Esophagus squamous epithelium (tissue), 5 donors: ENCODE data around the gene GALNS. TPM values are rescaled to one million over a fixed set of nuclear protein-coding genes. Genes with fewer than 3 reads are reported as not detected.
A peak's percentile ranks its signal among the peaks of the same experiment; 100 is the strongest.

Experiments
- DNase-seq: peaks from one replicate; lab custom pipeline; 2025; lab: John Stamatoyannopoulos, UW
- H3K27ac ChIP-seq, 4 donors: fragments of 200-600 bp; sonication (generic); one replicate each; pipeline ENCODE4 v1.5.1; 2016 to 2019; ENCODE audit warnings: mild to moderate bottlenecking in 1 of 4
- H3K27me3 ChIP-seq, 4 donors: fragments of 200-600 bp; sonication (generic); 1 replicate in 3 of 4; 2 replicates in 1 of 4; pipeline versions ENCODE4 v1.5.1 to v1.6.0; 2017 to 2021; ENCODE audit warnings: antibody characterized with exemption in 1 of 4
- H3K36me3 ChIP-seq, 3 donors: fragments of 200-600 bp; sonication (generic); one replicate each; pipeline ENCODE4 v1.5.1; 2016 to 2019
- H3K4me1 ChIP-seq, 3 donors: fragments of 200-600 bp; sonication (generic); one replicate each; pipeline ENCODE4 v1.5.1; 2017 to 2019
- H3K4me3 ChIP-seq, 4 donors: fragments of 200-600 bp; sonication (generic); 1 replicate in 3 of 4; 2 replicates in 1 of 4; pipeline ENCODE4 v1.5.1; 2016 to 2019; ENCODE audit warnings: mild to moderate bottlenecking in 2 of 4, moderate library complexity in 1 of 4
- H3K9me3 ChIP-seq, 3 donors: fragments of 200-600 bp; sonication (generic); one replicate each; pipeline ENCODE4 v1.5.1; 2016 to 2019
- CTCF ChIP-seq, 6 experiments: fragments of 450-650 bp in 4 of 6; fragments of 200-600 bp in 2 of 6; sonication (generic) in 2 of 6; IDR thresholded peaks; one replicate each; pipeline ENCODE4 v1.5.1; 2016 to 2019; ENCODE audit warnings: antibody characterized with exemption in 6 of 6, mild to moderate bottlenecking in 4 of 6, moderate library complexity in 4 of 6
- POLR2A ChIP-seq, 4 donors: fragments of 450-650 bp; IDR thresholded peaks; one replicate each; pipeline ENCODE4 v1.6.1; 2017; ENCODE audit warnings: antibody characterized with exemption in 4 of 4, mild to moderate bottlenecking in 4 of 4, moderate library complexity in 3 of 4
- WGBS, 2 donors: methylation state at CpG; one replicate each; pipeline ENCODE4 v1.1.5; 2018; 5-methylcytosine and 5-hydroxymethylcytosine counted together
- intact Hi-C: fragments of 100-400 bp; cut with DNase I; formaldehyde crosslinking; loops from one replicate; pipeline ENCODE4 v1.15.0; 2022
- total RNA-seq, 4 donors: library from RNA; depleted of rRNA; stranded (reverse); fragments of >200 nt; gene quantifications; one replicate each; pipeline ENCODE4 v1.1.0, GENCODE V29; 2016
- donor health status: DM: yes; HTN: yes; CAD: no.

The GALNS gene
- total RNA-seq, 4 donors from 2014 or later = 9.5 to 24.2 (median 20.5) TPM

- no peak overlapping the region for H3K4me3 ChIP-seq
- no peak for DNase-seq
- H3K36me3 ChIP-seq = peaks cover 0 to 52% (median 0%) of the 10 kb centered on the region in 3 donors
- H3K9me3 ChIP-seq = no peaks in the 10 kb centered on the region
- peak in 1 of 6 experiments; percentile 26 for TF ChIP-seq CTCF (IDR thresholded peaks at IDR 0.05)
- TF ChIP-seq POLR2A (IDR thresholded peaks at IDR 0.05) = no peak
- intact Hi-C loops = no loop called here
- H3K27ac ChIP-seq = no peak overlapping the region
- WGBS, 2 donors = 52 to 64% methylated on average over 4 to 9 of the region's 13 CpGs
- H3K27me3 ChIP-seq = no peaks in the 10 kb centered on the region
- H3K4me1 ChIP-seq = peaks cover 0 to 15% (median 1%) of the 10 kb centered on the region in 3 donors
Measured at GRCh38 chr16:88831838-88832237, 24.9 kb downstream of the GALNS start.

- peaks cover 0 to 26% (median 5%) of the 10 kb centered on the region in 3 donors for H3K4me1 ChIP-seq
- H3K27ac ChIP-seq = peak overlapping the region in 1 of 4 donors; percentile 34
- intact Hi-C loops = no loop called here
- DNase-seq = no peak
- 88 to 94% methylated on average over 3 to 7 of the region's 14 CpGs for WGBS, 2 donors
- H3K36me3 ChIP-seq = peaks cover 0 to 56% (median 0%) of the 10 kb centered on the region in 3 donors
- TF ChIP-seq CTCF (IDR thresholded peaks at IDR 0.05) (no peak), POLR2A (IDR thresholded peaks at IDR 0.05) (no peak)
- H3K4me3 ChIP-seq = no peak overlapping the region
- H3K27me3 ChIP-seq = no peaks in the 10 kb centered on the region
- H3K9me3 ChIP-seq = no peaks in the 10 kb centered on the region
Measured at GRCh38 chr16:88830783-88831182, 26.0 kb downstream of the GALNS start.

DNA sequence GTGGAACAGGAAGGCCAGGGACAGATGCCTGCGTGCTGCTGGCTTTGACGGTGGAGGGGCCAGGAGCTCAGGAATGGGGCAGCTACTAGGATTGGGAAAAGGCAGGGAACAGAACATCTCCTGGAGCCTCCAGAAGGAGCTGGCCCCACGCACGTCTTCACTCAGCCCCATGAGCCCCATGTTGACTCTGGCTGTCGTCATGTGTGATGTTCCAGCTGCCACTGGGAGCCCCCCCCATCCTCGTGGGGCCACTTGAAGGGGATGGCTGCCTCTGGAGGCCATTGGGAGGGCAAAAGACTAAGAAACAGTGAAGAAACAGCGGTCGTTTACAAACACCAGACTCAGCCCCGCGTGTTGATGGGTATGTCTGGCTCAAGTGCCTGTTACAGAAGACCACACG is 26.5 kb downstream of the GALNS start:
- intact Hi-C loops = no loop called here
- WGBS, 2 donors = 76 to 81% methylated on average over 6 to 10 of the region's 11 CpGs
- Histone ChIP-seq H3K27me3 (no peaks in the 10 kb centered on the region), H3K27ac (no peak overlapping the region), H3K36me3 (peaks cover 0 to 51% (median 0%) of the 10 kb centered on the region in 3 donors), H3K9me3 (no peaks in the 10 kb centered on the region), H3K4me3 (no peak overlapping the region), H3K4me1 (peaks cover 0 to 31% (median 9%) of the 10 kb centered on the region in 3 donors)
- TF ChIP-seq POLR2A (IDR thresholded peaks at IDR 0.05) (no peak), CTCF (IDR thresholded peaks at IDR 0.05) (no peak)
- DNase-seq = no peak

DNA sequence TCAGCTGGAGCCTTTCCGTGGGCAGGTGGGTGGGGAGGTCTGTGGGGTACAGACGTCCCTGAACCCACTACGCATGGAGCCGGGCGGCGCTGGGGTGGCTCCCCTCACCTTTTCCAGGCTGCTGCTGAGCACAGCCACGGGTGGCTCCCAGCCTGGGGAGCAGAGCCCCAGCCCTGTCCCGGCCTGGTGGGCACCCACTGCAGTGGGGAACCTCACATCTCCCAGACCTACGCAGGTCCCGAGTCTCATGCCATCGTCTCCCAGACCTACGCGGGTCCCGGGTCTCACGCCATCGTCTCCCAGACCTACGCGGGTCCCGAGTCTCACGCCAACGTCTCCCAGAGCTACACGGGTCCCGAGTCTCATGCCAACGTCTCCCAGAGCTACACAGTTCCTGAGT is 28.0 kb downstream of the GALNS start:
- peaks cover 0 to 48% (median 0%) of the 10 kb centered on the region in 3 donors for H3K36me3 ChIP-seq
- no peaks in the 10 kb centered on the region for H3K27me3 ChIP-seq
- TF ChIP-seq POLR2A (IDR thresholded peaks at IDR 0.05) (no peak), CTCF (IDR thresholded peaks at IDR 0.05) (no peak)
- H3K4me1 ChIP-seq = peaks cover 0 to 32% (median 9%) of the 10 kb centered on the region in 3 donors
- intact Hi-C loops = loop anchor here (5.0 kb wide), 1 partner anchor 389 kb away; the partner anchor contains the start of gene ZNF778
- 83 to 89% methylated on average over 16 to 22 of the region's 24 CpGs for WGBS, 2 donors
- no peak overlapping the region for H3K4me3 ChIP-seq
- no peak overlapping the region for H3K27ac ChIP-seq
- no peaks in the 10 kb centered on the region for H3K9me3 ChIP-seq
- no peak for DNase-seq

DNA sequence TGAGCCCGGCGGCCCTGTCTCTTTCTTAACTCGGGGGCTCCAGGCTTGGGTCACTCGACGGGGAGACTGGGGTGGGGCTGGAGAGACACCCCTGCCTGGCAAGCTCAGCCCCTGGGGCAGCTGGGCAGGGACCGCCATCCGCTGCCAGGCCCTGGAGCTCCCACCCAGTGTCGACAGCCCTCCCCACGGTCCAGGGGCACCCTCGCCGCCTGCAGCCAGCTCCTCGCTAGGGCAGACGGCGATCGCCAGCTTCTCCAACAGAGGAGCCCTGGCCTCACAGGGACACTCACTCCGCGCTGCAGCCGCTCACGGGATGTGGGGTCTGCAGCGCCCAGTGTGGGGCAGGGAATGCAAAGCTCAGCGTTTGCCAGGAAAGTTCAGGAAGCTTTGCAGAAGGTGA is 29.0 kb downstream of the GALNS start:
- H3K4me3 ChIP-seq = no peak overlapping the region
- peaks cover 0 to 55% (median 0%) of the 10 kb centered on the region in 3 donors for H3K36me3 ChIP-seq
- no peak for TF ChIP-seq CTCF (IDR thresholded peaks at IDR 0.05)
- no peak for TF ChIP-seq POLR2A (IDR thresholded peaks at IDR 0.05)
- peaks cover 0 to 32% (median 9%) of the 10 kb centered on the region in 3 donors for H3K4me1 ChIP-seq
- H3K27me3 ChIP-seq = no peaks in the 10 kb centered on the region
- 93% methylated on average over 3 to 5 of the region's 21 CpGs for WGBS, 2 donors
- intact Hi-C loops = loop anchor here (5.0 kb wide), 1 partner anchor 390 kb away; the partner anchor contains the start of gene ZNF778
- no peak overlapping the region for H3K27ac ChIP-seq
- DNase-seq = no peak
- no peaks in the 10 kb centered on the region for H3K9me3 ChIP-seq
